IMR-90 (cell line): ENCODE data around the gene ADAMTS8.

Source experiments
- CEBPB ChIP-seq: IDR thresholded peaks from 2 replicates; pipeline ENCODE4 v1.6.1; 2012; ENCODE audit warnings: low read depth, low read length, improper control_type of control experiment
- POLR2A ChIP-seq: IDR thresholded peaks from 2 replicates; pipeline ENCODE4 v1.6.1; 2012; ENCODE audit warnings: mild to moderate bottlenecking, low read depth, low read length
- TF ChIP-seq, protein P1 (sequence below): conservative IDR thresholded peaks from 2 replicates; pipeline ENCODE4 v1.5.1; 2012; ENCODE audit warnings: mild to moderate bottlenecking, low read depth, low read length, improper control_type of control experiment

- TF ChIP-seq, protein P1, sequence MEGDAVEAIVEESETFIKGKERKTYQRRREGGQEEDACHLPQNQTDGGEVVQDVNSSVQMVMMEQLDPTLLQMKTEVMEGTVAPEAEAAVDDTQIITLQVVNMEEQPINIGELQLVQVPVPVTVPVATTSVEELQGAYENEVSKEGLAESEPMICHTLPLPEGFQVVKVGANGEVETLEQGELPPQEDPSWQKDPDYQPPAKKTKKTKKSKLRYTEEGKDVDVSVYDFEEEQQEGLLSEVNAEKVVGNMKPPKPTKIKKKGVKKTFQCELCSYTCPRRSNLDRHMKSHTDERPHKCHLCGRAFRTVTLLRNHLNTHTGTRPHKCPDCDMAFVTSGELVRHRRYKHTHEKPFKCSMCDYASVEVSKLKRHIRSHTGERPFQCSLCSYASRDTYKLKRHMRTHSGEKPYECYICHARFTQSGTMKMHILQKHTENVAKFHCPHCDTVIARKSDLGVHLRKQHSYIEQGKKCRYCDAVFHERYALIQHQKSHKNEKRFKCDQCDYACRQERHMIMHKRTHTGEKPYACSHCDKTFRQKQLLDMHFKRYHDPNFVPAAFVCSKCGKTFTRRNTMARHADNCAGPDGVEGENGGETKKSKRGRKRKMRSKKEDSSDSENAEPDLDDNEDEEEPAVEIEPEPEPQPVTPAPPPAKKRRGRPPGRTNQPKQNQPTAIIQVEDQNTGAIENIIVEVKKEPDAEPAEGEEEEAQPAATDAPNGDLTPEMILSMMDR = no peak
- TF ChIP-seq CEBPB (no peak), POLR2A (no peak)
These were observed 49.1 kb downstream of the ADAMTS8 start for GRCh38 chr11:130379276-130379675.
